HEK293T (cell line): ENCODE data around the gene LIN7C.
A peak's percentile ranks its signal among the peaks of the same experiment; 100 is the strongest.

Experiments
- CTCF ChIA-PET: fragments of 350-600 bp; formaldehyde crosslinking; extraction: SDS; loops from one replicate; lab custom pipeline; 2021; ENCODE audit warnings: antibody characterized with exemption, inconsistent platforms; lab: Yijun Ruan, JAX
- POLR2A ChIA-PET: fragments of 350-600 bp; formaldehyde crosslinking; extraction: SDS; loops from one replicate; lab custom pipeline; 2020; ENCODE audit warnings: antibody characterized with exemption, inconsistent platforms; lab: Yijun Ruan, JAX
- DNase-seq: peaks from one replicate; pipeline ENCODE4 v3.0.0; 2012; ENCODE audit warnings: mixed read lengths; ENCODE audit errors: extremely low spot score
- ARNT ChIP-seq: fragments of 450-650 bp; IDR thresholded peaks from 2 replicates; pipeline ENCODE4 v1.6.1; 2017; ENCODE audit warnings: mild to moderate bottlenecking
- BHLHE40 ChIP-seq: fragments of 450-650 bp; IDR thresholded peaks from 2 replicates; pipeline ENCODE4 v1.6.1; 2016; ENCODE audit warnings: mild to moderate bottlenecking, moderate library complexity, borderline replicate concordance
- CTBP1 ChIP-seq: fragments of 450-650 bp; IDR thresholded peaks from 2 replicates; pipeline ENCODE4 v1.6.1; 2016; ENCODE audit warnings: borderline replicate concordance
- ELF4 ChIP-seq: fragments of 450-650 bp; IDR thresholded peaks from 2 replicates; pipeline ENCODE4 v1.6.1; 2017; ENCODE audit warnings: antibody characterized with exemption
- FOXA1 ChIP-seq: fragments of 450-650 bp; IDR thresholded peaks from 2 replicates; pipeline ENCODE4 v1.6.1; 2016; ENCODE audit warnings: mild to moderate bottlenecking
- FOXK2 ChIP-seq: fragments of 450-650 bp; IDR thresholded peaks from 2 replicates; pipeline ENCODE4 v1.6.1; 2016; ENCODE audit warnings: mild to moderate bottlenecking
- FOXM1 ChIP-seq: fragments of 450-650 bp; IDR thresholded peaks from 2 replicates; pipeline ENCODE4 v1.6.1; 2017; ENCODE audit warnings: mild to moderate bottlenecking, borderline replicate concordance
- HDGF ChIP-seq: fragments of 450-650 bp; IDR thresholded peaks from 2 replicates; pipeline ENCODE4 v1.6.1; 2017; ENCODE audit warnings: antibody characterized with exemption, borderline replicate concordance
- L3MBTL2 ChIP-seq: fragments of 450-650 bp; conservative IDR thresholded peaks from 2 replicates; pipeline ENCODE4 v1.6.1; 2016; ENCODE audit warnings: mild to moderate bottlenecking
- LEF1 ChIP-seq: fragments of 450-650 bp; IDR thresholded peaks from 2 replicates; pipeline ENCODE4 v1.6.1; 2017; ENCODE audit warnings: mild to moderate bottlenecking, borderline replicate concordance
- NFRKB ChIP-seq: fragments of 450-650 bp; IDR thresholded peaks from 2 replicates; pipeline ENCODE4 v1.6.1; 2016; ENCODE audit warnings: mild to moderate bottlenecking, moderate library complexity
- SP1 ChIP-seq: fragments of 450-650 bp; IDR thresholded peaks from 2 replicates; pipeline ENCODE4 v1.6.1; 2017
- SUZ12 ChIP-seq: fragments of 450-650 bp; IDR thresholded peaks from 2 replicates; pipeline ENCODE4 v1.6.1; 2016; ENCODE audit warnings: mild to moderate bottlenecking
- TARDBP ChIP-seq: fragments of 450-650 bp; IDR thresholded peaks from 2 replicates; pipeline ENCODE4 v1.6.1; 2016
- ZNF384 ChIP-seq: fragments of 450-650 bp; IDR thresholded peaks from 2 replicates; pipeline ENCODE4 v1.6.1; 2016
- TF ChIP-seq, protein P1 (sequence below): fragments of 450-650 bp; IDR thresholded peaks from 2 replicates; pipeline ENCODE4 v1.6.1; 2016

Gene LIN7C

DNA sequence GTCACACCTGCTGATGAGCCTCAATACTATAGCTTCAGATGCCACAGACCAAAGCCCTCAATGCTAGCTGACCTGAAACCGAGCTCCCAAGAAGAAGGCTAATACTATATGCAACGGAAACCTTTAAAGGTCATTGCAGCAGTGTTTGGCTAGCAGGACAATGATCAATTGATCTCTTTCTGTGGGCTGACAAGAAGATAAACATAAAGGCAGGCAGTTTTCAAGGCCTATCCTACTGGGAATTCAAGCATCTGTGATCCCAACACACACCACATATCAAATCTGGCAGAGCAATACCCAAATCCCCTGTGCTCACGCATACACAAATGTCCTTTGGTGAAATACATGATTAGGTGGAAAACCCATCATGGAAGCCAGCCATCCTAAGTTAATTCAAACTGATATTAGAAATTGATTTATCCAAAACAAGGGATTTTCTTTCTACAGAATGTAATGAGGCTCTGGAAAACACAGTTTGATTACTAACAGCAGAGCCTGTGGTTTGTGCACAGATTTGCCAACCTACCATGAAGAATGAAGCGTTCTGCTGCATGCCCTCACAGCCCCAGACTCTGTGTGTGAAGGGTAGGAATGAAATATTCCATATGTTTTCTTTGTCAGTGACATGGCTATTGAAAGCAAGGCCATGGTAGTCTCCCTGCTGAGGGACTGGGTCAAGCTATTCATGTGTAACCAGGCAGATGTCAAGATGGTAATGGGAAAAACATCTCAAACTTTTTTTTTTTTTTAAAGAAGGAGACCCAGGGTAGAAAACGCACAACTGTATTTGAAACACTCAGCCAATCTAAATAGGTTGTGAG is 46.2 kb downstream of the LIN7C start:
- POLR2A ChIA-PET = interaction anchor here (0.8 kb wide), 1 partner anchor 12 kb away, joined by 3 read pairs; the partner anchor contains the start of gene LGR4
- TF ChIP-seq FOXM1 = no peak
- TF ChIP-seq L3MBTL2 = no peak
- no peak for TF ChIP-seq FOXK2
- TF ChIP-seq LEF1 = no peak
- no peak for TF ChIP-seq ARNT
- TF ChIP-seq BHLHE40 = no peak
- no peak for TF ChIP-seq ELF4
- TF ChIP-seq SUZ12 = no peak
- TF ChIP-seq TARDBP = no peak
- no peak for TF ChIP-seq NFRKB
- no peak for TF ChIP-seq CTBP1
- TF ChIP-seq HDGF = no peak
- no peak for TF ChIP-seq ZNF384
- CTCF ChIA-PET = interaction anchor here (0.7 kb wide), 1 partner anchor 9 kb away, joined by 4 read pairs; no protein-coding TSS in a partner anchor
- DNase-seq = no peak

DNA sequence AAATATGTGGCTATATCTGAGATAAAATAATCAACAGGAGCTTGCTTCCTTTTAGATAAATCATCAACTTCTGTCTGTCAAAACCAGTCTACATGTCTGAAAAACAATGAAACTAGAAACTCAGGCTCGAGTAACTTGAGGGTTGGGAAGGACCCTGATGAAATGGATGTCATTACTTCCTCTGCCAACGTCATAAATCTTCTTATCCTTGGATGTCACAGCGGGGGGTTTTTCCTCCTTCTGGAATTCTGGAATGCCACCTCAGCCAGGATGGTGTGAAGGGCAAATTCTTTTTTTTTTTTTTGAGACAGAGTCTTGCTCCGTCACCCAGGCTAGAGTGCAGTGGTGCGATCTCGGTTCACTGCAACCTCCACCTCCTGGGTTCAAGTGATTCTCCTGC is 47.4 kb downstream of the LIN7C start:
- CTCF ChIA-PET = no interaction called here
- TF ChIP-seq, protein P1, sequence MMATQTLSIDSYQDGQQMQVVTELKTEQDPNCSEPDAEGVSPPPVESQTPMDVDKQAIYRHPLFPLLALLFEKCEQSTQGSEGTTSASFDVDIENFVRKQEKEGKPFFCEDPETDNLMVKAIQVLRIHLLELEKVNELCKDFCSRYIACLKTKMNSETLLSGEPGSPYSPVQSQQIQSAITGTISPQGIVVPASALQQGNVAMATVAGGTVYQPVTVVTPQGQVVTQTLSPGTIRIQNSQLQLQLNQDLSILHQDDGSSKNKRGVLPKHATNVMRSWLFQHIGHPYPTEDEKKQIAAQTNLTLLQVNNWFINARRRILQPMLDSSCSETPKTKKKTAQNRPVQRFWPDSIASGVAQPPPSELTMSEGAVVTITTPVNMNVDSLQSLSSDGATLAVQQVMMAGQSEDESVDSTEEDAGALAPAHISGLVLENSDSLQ = peak; percentile 86
- TF ChIP-seq TARDBP = no peak
- DNase-seq = no peak
- POLR2A ChIA-PET = no interaction called here

DNA sequence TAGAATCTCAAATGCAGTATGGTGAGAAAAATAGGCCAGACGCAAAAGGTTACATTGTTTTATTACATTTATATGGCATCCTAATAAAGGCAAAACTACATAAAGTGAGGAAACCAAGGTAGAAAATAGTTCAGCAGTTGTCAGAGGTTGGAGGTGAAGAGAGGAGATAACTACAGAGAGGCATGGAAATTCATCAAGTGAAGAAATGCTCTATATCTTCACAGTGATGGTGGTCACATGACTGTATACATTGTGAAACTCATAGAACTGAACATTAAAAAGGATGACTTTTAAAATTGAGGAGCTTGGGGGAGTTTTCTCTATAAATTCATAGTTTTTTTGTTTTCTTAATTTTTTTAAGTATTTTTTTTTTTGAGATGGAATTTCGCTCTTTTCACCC is 48.4 kb downstream of the LIN7C start:
- DNase-seq = no peak
- CTCF ChIA-PET = no interaction called here
- no peak for TF ChIP-seq SP1
- no peak for TF ChIP-seq TARDBP
- TF ChIP-seq ELF4 = no peak
- no peak for TF ChIP-seq FOXM1
- TF ChIP-seq BHLHE40 = no peak
- TF ChIP-seq, protein P1 = no peak
- no peak for TF ChIP-seq NFRKB
- no peak for TF ChIP-seq FOXA1
- no peak for TF ChIP-seq CTBP1
- no peak for TF ChIP-seq SUZ12
- TF ChIP-seq ZNF384 = no peak
- TF ChIP-seq LEF1 = no peak
- TF ChIP-seq ARNT = no peak
- POLR2A ChIA-PET = no interaction called here

DNA sequence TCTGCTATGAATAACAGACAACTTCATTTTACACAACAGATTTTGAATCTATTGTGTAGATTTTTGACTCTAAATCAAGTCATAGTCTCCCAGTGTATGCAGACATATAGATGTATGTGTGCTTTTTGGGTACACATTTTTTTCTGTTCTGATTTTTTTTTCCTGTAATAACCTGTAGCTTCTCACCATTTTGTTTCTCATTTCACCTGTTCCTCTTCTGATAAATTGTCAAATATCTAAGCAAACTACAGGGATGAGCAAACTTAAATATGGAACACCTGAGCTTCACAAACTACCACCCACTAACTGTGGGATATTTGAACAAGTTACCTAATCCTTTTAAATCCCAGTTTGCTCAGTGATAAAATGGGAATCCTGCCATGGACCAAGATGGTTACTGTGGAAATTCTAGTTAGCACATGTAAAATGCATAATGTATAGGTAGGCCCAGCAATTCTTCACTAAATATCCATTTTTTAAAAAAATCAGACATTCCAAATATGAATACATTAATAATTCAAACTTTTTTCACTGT is 49.7 kb downstream of the LIN7C start:
- POLR2A ChIA-PET = no interaction called here
- TF ChIP-seq ARNT (no peak), L3MBTL2 (no peak), FOXM1 (no peak), ZNF384 (no peak), ELF4 (no peak), HDGF (no peak), BHLHE40 (no peak), SP1 (no peak), FOXK2 (no peak)
- TF ChIP-seq, protein P1 = no peak
- DNase-seq = no peak
- CTCF ChIA-PET = no interaction called here

DNA sequence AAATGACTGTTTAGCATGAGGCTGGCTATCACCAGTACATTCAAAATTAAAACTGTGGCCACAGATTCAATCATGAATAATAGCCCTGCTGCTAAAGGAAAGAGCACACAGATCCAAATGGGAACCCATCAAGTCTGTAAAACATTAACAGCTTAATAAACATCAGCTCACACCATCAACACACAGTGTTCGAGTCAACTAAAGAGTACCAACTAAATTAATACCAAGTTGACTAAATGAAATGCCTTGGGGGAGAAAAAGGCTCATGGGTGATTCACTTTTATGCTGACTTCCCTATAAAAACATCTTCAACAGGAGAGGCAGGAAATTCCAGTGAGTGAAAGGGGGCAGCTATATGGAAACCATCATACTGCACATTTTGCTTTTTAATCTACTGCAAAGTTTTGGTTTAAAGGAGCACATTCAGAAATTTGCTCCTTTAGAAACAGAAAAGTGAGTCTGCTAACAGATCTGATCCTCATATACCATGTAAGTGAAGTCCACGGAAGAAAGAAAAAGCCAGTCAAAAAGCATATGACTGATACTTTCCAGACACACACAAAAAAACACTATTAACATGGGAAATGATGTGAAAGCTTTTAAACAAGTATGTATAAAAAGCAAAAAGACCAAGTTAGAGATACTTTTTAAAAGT is 50.3 kb downstream of the LIN7C start:
- ChIA-PET CTCF (no interaction called here), POLR2A (no interaction called here)
- no peak for DNase-seq
- TF ChIP-seq CTBP1 (no peak), SUZ12 (no peak), L3MBTL2 (no peak), ZNF384 (no peak), SP1 (no peak), FOXK2 (no peak), ARNT (no peak), LEF1 (no peak), BHLHE40 (no peak), HDGF (no peak), FOXA1 (no peak), NFRKB (no peak), TARDBP (no peak), ELF4 (no peak), FOXM1 (no peak)
- TF ChIP-seq, protein P1 = no peak
